K562 (cell line): ENCODE data around the gene LGALS13. TPM values are rescaled to one million over a fixed set of nuclear protein-coding genes. Genes with fewer than 3 reads are reported as not detected.

Source experiments
- ATAC-seq: fragments of 200-7000 bp; cut with Tn5 transposase; 3 replicates; pipeline ENCODE4 v1.9.1; 2020; ENCODE audit warnings: moderate library complexity
- BruUV-seq: library from RNA; stranded (reverse); fragments of 400-500 nt; replicated peaks from 2 replicates; lab custom pipeline; 2021; lab: Mats Ljungman, UMichigan
- CTCF ChIA-PET: fragments of 300-600 bp; formaldehyde crosslinking; extraction: SDS; loops from one replicate; lab custom pipeline; 2021; ENCODE audit warnings: low intra/inter-chr PET ratio; lab: Yijun Ruan, JAX
- POLR2A ChIA-PET: fragments of 300-600, 350-650 bp; sonication (Branson Sonifier 250); formaldehyde crosslinking; extraction: SDS; loops from one replicate; lab custom pipeline; 2021; ENCODE audit warnings: antibody characterized with exemption, inconsistent platforms; lab: Yijun Ruan, JAX
- DNase-seq, 4 experiments: peaks; one replicate each; pipeline versions ENCODE4 v3.0.0 to v3.0.0-alpha.2; 2011 to 2018; ENCODE audit warnings: low spot score in 3 of 4, mixed read lengths in 3 of 4; ENCODE audit errors: extremely low read depth in 1 of 4
- FAIRE-seq: peaks from 2 replicates; lab custom pipeline; 2011; peaks lifted over from hg19 to GRCh38; lab: Jason Lieb, UNC
- H2AFZ ChIP-seq: 2 replicates; pipeline ENCODE4 v1.6.0; 2011; ENCODE audit warnings: low read depth, low read length, control low read depth, inconsistent platforms
- H3K27ac ChIP-seq: fragments of 200-600 bp; 3 replicates; pipeline ENCODE4 v1.8.0; 2011; ENCODE audit warnings: low read depth, mild to moderate bottlenecking, control low read depth, inconsistent platforms, low read length, moderate library complexity, mixed read lengths; ENCODE audit errors: extremely low read depth
- H3K27me3 ChIP-seq, 2 experiments: fragments of 300-600 bp in 1 of 2; 2 replicates in 1 of 2; 3 replicates in 1 of 2; pipeline versions ENCODE4 v1.6.0 to v1.8.0; 2011; ENCODE audit warnings: inconsistent platforms in 2 of 2, low read length in 2 of 2, mild to moderate bottlenecking in 1 of 2, mixed read lengths in 1 of 2, moderate library complexity in 1 of 2; ENCODE audit not compliant: control insufficient read depth in 2 of 2, insufficient read depth in 2 of 2
- H3K36me3 ChIP-seq: fragments of 300-600 bp; 3 replicates; pipeline ENCODE4 v1.8.0; 2011; ENCODE audit warnings: mild to moderate bottlenecking, low read length, inconsistent platforms; ENCODE audit not compliant: control insufficient read depth, insufficient read depth
- H3K4me1 ChIP-seq, 2 experiments: fragments of 200-600 bp in 1 of 2; replicated peaks in 1 of 2; 2 replicates in 1 of 2; 3 replicates in 1 of 2; pipeline versions ENCODE4 v1.5.1 to v1.8.0; 2011; ENCODE audit warnings: inconsistent platforms in 2 of 2, low read length in 2 of 2, mild to moderate bottlenecking in 1 of 2, mixed read lengths in 1 of 2, moderate library complexity in 1 of 2; ENCODE audit not compliant: control insufficient read depth in 2 of 2, insufficient read depth in 2 of 2
- H3K4me2 ChIP-seq: 2 replicates; pipeline ENCODE4 v1.6.1; 2011; ENCODE audit warnings: low read length, control low read depth, inconsistent platforms, mixed read lengths; ENCODE audit not compliant: insufficient read depth
- H3K4me3 ChIP-seq: fragments of 200-600 bp; sonication (generic), shearing (Covaris generic); 2 replicates; pipeline ENCODE4 v1.5.1; 2016; ENCODE audit warnings: control low read depth, inconsistent platforms
- H3K79me2 ChIP-seq: fragments of 200-600 bp; 3 replicates; pipeline ENCODE4 v1.8.0; 2011; ENCODE audit warnings: low read length, inconsistent platforms; ENCODE audit not compliant: control insufficient read depth, insufficient read depth
- H3K9ac ChIP-seq, 2 experiments: 2 replicates each; pipeline versions ENCODE4 v1.6.0 to v1.6.1; 2011; ENCODE audit warnings: low read depth in 2 of 2, low read length in 2 of 2, control low read depth in 1 of 2, inconsistent platforms in 1 of 2, mild to moderate bottlenecking in 1 of 2, mixed read lengths in 1 of 2; ENCODE audit not compliant: insufficient read depth in 1 of 2
- H3K9me1 ChIP-seq: one replicate; pipeline ENCODE4 v1.6.0; 2011; ENCODE audit warnings: inconsistent platforms, mild to moderate bottlenecking, low read length, moderate library complexity; ENCODE audit not compliant: control insufficient read depth, insufficient read depth
- H3K9me3 ChIP-seq: replicated peaks from 2 replicates; pipeline ENCODE4 v1.5.1; 2011; ENCODE audit warnings: low read depth, low read length, inconsistent platforms; ENCODE audit not compliant: control insufficient read depth, insufficient read depth
- H4K20me1 ChIP-seq: replicated peaks from 2 replicates; pipeline ENCODE4 v1.6.1; 2011; ENCODE audit warnings: low read length, inconsistent platforms, mixed read lengths; ENCODE audit not compliant: control insufficient read depth, insufficient read depth
- FOSL1 ChIP-seq: fragments of 200-800 bp; sonication (Bioruptor generic); conservative IDR thresholded peaks from 2 replicates; pipeline ENCODE4 v1.6.1; 2016; ENCODE audit warnings: missing genetic modification characterization, missing compliant biosample characterization
- MED1 ChIP-seq: sonication (generic); formaldehyde crosslinking; IDR thresholded peaks from 2 replicates; pipeline ENCODE4 v1.8.1; 2023; ENCODE audit warnings: missing genetic modification reagents, borderline replicate concordance
- SNRNP70 ChIP-seq: fragments of 200-400 bp; formaldehyde crosslinking; optimal IDR thresholded peaks from 2 replicates; pipeline ENCODE3; 2017; ENCODE audit warnings: low read depth, low read length
- ZNF766 ChIP-seq: fragments of 200-800 bp; sonication (Bioruptor generic); conservative IDR thresholded peaks from 2 replicates; pipeline ENCODE4 v1.6.1; 2016; ENCODE audit warnings: missing genetic modification characterization, missing compliant biosample characterization
- WGBS: fragments of 100-300 bp; shearing (Covaris generic); methylation state at CpG from one replicate; pipeline ENCODE4 v1.1.6; 2016; ENCODE audit warnings: low coverage, mixed read lengths; ENCODE audit not compliant: insufficient coverage; ENCODE audit errors: missing lambda C conversion rate; 5-methylcytosine and 5-hydroxymethylcytosine counted together
- in situ Hi-C: fragments of 300-500 bp; cut with MboI; formaldehyde crosslinking; loops from 4 replicates; pipeline ENCODE4 v1.15.0; 2018; ENCODE audit warnings: inconsistent platforms, mixed read lengths
- intact Hi-C: fragments of 100-400 bp; cut with micrococcal nuclease; formaldehyde crosslinking; loops from 2 replicates; pipeline ENCODE4 v1.14.2; 2022
- polyA plus RNA-seq, 8 experiments: library from polyadenylated mRNA; depleted of rRNA in 4 of 8; stranded (reverse) in 5 of 8; unstranded in 3 of 8; fragments of >200 nt; fragmentation: Nextera tagmentation in 2 of 8; fragmentation: Illumina TruSeq in 1 of 8; extraction: Ambion mirVana in 2 of 8; extraction: Trizol in 1 of 8; gene quantifications; 2 replicates each; pipeline versions ENCODE4 v1.2.1 to v1.2.3, GENCODE V29; 2011 to 2014; ENCODE audit warnings: inconsistent platforms in 1 of 8, missing spikeins in 1 of 8
- total RNA-seq, 7 experiments: library from RNA; depleted of rRNA in 6 of 7; stranded (reverse); fragments of >200 nt in 6 of 7; fragmentation: Illumina TruSeq in 2 of 7; extraction: Trizol in 2 of 7; gene quantifications; 2 replicates each; pipeline versions ENCODE4 v1.2.1 to v1.2.3, GENCODE V29; 2011 to 2021; ENCODE audit warnings: low replicate concordance in 1 of 7
- TF ChIP-seq, protein P1 (sequence below), 2 experiments: fragments of 450-650 bp; formaldehyde crosslinking in 1 of 2; IDR thresholded peaks; 2 replicates each; pipeline versions ENCODE4 v1.4.0 to v1.6.1; 2014 to 2020; ENCODE audit warnings: mild to moderate bottlenecking in 2 of 2, borderline replicate concordance in 1 of 2, low read depth in 1 of 2

LGALS13 gene
- total and polyA plus RNA-seq, 9 of the 15 experiments (the other 6 are each of a cell fraction or from before 2014, with no cell fraction given), result 0.11 to 0.43 TPM; not detected in 7

DNA sequence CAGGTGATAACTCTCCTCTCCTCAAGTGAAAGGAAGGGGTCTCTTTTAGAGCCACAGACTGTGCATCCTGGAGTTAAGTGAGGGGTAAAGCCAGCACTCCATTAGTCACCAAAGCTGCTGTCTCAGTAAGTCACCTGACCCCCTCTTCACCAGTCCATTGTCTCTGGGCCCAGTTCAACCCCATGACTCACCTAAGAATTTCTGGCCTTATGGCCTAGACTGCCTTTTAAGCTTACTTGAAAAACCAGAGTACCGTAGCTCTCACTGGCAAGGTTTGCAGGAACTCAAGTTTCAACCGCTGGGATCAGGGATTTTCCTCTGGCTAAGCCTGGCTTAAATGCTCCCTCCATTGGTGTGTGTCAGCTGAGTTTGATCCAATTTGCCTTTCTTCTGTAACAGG lies 38.9 kb upstream of the LGALS13 start:
- POLR2A ChIA-PET, result no interaction called here
- CTCF ChIA-PET, result no interaction called here
- no peak overlapping the region for H3K27ac ChIP-seq
- no peak overlapping the region for H3K9ac ChIP-seq
- H3K36me3 ChIP-seq, result no peaks in the 10 kb centered on the region
- DNase-seq (no peak), FAIRE-seq (no peak), ATAC-seq (no peak)
- no TSS peak for BruUV-seq
- no peak overlapping the region for H3K4me3 ChIP-seq
- H3K27me3 ChIP-seq, result peaks cover 6 to 12% of the 10 kb centered on the region in 2 experiments; a peak in 3 of 5 replicates
- no peaks in the 10 kb centered on the region for H4K20me1 ChIP-seq
- 0% methylated on average over 2 of the region's 2 CpGs for WGBS
- H3K79me2 ChIP-seq, result no peaks in the 10 kb centered on the region
- no peaks in the 10 kb centered on the region for H3K9me3 ChIP-seq
- TF ChIP-seq MED1 (no peak), FOSL1 (tag) (0 out of 2 replicates have a peak, but pooled peaks have one; percentile 17)
- intact Hi-C loops (no loop called here), in situ Hi-C loops (no loop called here)
- H3K4me1 ChIP-seq, result no peaks in the 10 kb centered on the region
- H3K4me2 ChIP-seq, result no peak overlapping the region
- H3K9me1 ChIP-seq, result no peaks in the 10 kb centered on the region
- no peak overlapping the region for H2AFZ ChIP-seq

DNA sequence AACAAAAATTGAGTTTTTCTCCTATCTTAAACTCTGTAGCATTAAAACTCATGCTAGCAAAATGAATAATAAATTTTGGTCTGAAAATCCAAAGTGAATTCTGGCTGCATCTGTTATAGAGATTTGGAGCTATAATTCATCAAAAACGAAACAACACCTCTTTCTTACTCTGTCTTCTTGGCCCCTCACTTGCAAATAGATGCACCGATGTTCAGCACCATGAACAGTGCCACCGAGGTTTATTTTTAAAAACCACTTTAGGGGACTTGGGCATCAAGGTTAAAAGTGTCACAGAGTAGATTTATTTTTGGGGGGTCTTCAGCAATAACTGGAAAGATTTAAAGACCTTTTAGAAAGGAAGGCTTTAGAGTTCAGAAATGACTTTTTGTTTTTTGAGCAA lies 36.3 kb upstream of the LGALS13 start:
- DNase-seq (no peak), FAIRE-seq (no peak)
- in situ Hi-C loops, result no loop called here

More for the DNA sequence above, 36.3 kb upstream of the LGALS13 start:
- intact Hi-C loops, result no loop called here
- Histone ChIP-seq H3K27me3 (peaks cover 0 to 7% of the 10 kb centered on the region in 2 experiments; a peak in 1 of 5 replicates), H3K4me1 (no peaks in the 10 kb centered on the region), H3K9me3 (no peaks in the 10 kb centered on the region), H3K9me1 (no peaks in the 10 kb centered on the region), H3K79me2 (no peaks in the 10 kb centered on the region), H4K20me1 (no peaks in the 10 kb centered on the region), H3K27ac (no peak overlapping the region), H3K9ac (no peak overlapping the region), H2AFZ (no peak overlapping the region), H3K36me3 (no peaks in the 10 kb centered on the region), H3K4me2 (no peak overlapping the region), H3K4me3 (no peak overlapping the region)
- BruUV-seq, result no TSS peak
- no peak for ATAC-seq
- WGBS, result 0% methylated on average over 3 of the region's 3 CpGs
- POLR2A ChIA-PET, result no interaction called here
- TF ChIP-seq, protein P1, sequence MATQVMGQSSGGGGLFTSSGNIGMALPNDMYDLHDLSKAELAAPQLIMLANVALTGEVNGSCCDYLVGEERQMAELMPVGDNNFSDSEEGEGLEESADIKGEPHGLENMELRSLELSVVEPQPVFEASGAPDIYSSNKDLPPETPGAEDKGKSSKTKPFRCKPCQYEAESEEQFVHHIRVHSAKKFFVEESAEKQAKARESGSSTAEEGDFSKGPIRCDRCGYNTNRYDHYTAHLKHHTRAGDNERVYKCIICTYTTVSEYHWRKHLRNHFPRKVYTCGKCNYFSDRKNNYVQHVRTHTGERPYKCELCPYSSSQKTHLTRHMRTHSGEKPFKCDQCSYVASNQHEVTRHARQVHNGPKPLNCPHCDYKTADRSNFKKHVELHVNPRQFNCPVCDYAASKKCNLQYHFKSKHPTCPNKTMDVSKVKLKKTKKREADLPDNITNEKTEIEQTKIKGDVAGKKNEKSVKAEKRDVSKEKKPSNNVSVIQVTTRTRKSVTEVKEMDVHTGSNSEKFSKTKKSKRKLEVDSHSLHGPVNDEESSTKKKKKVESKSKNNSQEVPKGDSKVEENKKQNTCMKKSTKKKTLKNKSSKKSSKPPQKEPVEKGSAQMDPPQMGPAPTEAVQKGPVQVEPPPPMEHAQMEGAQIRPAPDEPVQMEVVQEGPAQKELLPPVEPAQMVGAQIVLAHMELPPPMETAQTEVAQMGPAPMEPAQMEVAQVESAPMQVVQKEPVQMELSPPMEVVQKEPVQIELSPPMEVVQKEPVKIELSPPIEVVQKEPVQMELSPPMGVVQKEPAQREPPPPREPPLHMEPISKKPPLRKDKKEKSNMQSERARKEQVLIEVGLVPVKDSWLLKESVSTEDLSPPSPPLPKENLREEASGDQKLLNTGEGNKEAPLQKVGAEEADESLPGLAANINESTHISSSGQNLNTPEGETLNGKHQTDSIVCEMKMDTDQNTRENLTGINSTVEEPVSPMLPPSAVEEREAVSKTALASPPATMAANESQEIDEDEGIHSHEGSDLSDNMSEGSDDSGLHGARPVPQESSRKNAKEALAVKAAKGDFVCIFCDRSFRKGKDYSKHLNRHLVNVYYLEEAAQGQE (IDR thresholded peaks at IDR 0.05; ENCODE audit: borderline replicate concordance), result peak; percentile 76
- TF ChIP-seq, protein P1 (CRISPR knock-in tag; IDR thresholded peaks at IDR 0.05; ENCODE audit: low read depth), result no peak
- no peak for TF ChIP-seq SNRNP70
- TF ChIP-seq ZNF766 (CRISPR knock-in tag), result 0 out of 2 replicates have a peak, but pooled peaks have one; percentile 43
- CTCF ChIA-PET, result no interaction called here
